Lower leg skin (tissue), 4 donors: Measurements from ENCODE around the gene TMEM184A. TPM values are rescaled to one million over a fixed set of nuclear protein-coding genes. Genes with fewer than 3 reads are reported as not detected.

Experiments used
- DNase-seq, 2 donors: peaks; one replicate each; pipeline ENCODE4 v3.0.0-alpha.2; 2019; ENCODE audit warnings: low spot score in 2 of 2
- H3K4me3 ChIP-seq: fragments of 200-600 bp; sonication (generic); 2 replicates; pipeline ENCODE4 v1.5.1; 2017; ENCODE audit warnings: mild to moderate bottlenecking, low read depth; ENCODE audit not compliant: poor library complexity, severe bottlenecking
- POLR2A ChIP-seq, 2 donors: fragments of 450-650 bp; IDR thresholded peaks; one replicate each; pipeline ENCODE4 v1.6.1; 2016 to 2017; ENCODE audit warnings: antibody characterized with exemption in 2 of 2, mild to moderate bottlenecking in 1 of 2, moderate library complexity in 1 of 2
- WGBS, 2 donors: methylation state at CpG; one replicate each; pipeline ENCODE4 v1.1.5; 2018; 5-methylcytosine and 5-hydroxymethylcytosine counted together
- intact Hi-C: fragments of 100-400 bp; cut with DNase I; formaldehyde crosslinking; loops from one replicate; pipeline ENCODE4 v1.15.0; 2023; ENCODE audit warnings: low total_unique reads
- total RNA-seq, 4 donors: library from RNA; depleted of rRNA; stranded (reverse); fragments of >200 nt; gene quantifications; one replicate each; pipeline ENCODE4 v1.1.0, GENCODE V29; 2016
- TF ChIP-seq, protein P1 (sequence below), 3 donors: fragments of 450-650 bp; IDR thresholded peaks; one replicate each; pipeline ENCODE4 v1.5.1; 2016; ENCODE audit warnings: antibody characterized with exemption in 3 of 3, mild to moderate bottlenecking in 3 of 3, moderate library complexity in 2 of 3

TMEM184A gene
- total RNA-seq, 4 donors from 2014 or later = 70.5 to 177 (median 119) TPM

GRCh38 chr7:1503816-1504775 lies 51.9 kb downstream of the TMEM184A start, which contains the start of gene INTS1:
INTS1 (minus strand) TSS chr7:1504389; CDS start chr7:1503960, 429 bp downstream.
- H3K4me3 ChIP-seq = peak within 1 kb of the TSS; percentile 96
- TF ChIP-seq POLR2A (IDR thresholded peaks at IDR 0.05) = no peak
- TF ChIP-seq, protein P1, sequence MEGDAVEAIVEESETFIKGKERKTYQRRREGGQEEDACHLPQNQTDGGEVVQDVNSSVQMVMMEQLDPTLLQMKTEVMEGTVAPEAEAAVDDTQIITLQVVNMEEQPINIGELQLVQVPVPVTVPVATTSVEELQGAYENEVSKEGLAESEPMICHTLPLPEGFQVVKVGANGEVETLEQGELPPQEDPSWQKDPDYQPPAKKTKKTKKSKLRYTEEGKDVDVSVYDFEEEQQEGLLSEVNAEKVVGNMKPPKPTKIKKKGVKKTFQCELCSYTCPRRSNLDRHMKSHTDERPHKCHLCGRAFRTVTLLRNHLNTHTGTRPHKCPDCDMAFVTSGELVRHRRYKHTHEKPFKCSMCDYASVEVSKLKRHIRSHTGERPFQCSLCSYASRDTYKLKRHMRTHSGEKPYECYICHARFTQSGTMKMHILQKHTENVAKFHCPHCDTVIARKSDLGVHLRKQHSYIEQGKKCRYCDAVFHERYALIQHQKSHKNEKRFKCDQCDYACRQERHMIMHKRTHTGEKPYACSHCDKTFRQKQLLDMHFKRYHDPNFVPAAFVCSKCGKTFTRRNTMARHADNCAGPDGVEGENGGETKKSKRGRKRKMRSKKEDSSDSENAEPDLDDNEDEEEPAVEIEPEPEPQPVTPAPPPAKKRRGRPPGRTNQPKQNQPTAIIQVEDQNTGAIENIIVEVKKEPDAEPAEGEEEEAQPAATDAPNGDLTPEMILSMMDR (IDR thresholded peaks at IDR 0.05) = peak in 1 of 3 donors; percentile 7
- intact Hi-C loops = no loop called here
- WGBS, 2 donors = 0 to 1% methylated on average over 24 to 85 of the region's 118 CpGs
- DNase-seq = peak; percentile 88 to 98

GRCh38 chr7:1503390-1503789 lies 52.6 kb downstream of the TMEM184A start:
- peak overlapping the region; percentile 96 for H3K4me3 ChIP-seq
- intact Hi-C loops = no loop called here
- DNase-seq = no peak

GRCh38 chr7:1502845-1503244 lies 53.2 kb downstream of the TMEM184A start:
- no peak overlapping the region for H3K4me3 ChIP-seq
- TF ChIP-seq, protein P1 (IDR thresholded peaks at IDR 0.05) = no peak
- TF ChIP-seq POLR2A (IDR thresholded peaks at IDR 0.05) = no peak
- DNase-seq = no peak
- intact Hi-C loops = no loop called here
- WGBS, 2 donors = 82 to 83% methylated on average over 20 of the region's 20 CpGs

More at GRCh38 chr7:1503390-1503789, 52.6 kb downstream of the TMEM184A start:
- TF ChIP-seq, protein P1 (IDR thresholded peaks at IDR 0.05) = no peak
- no peak for TF ChIP-seq POLR2A (IDR thresholded peaks at IDR 0.05)
- 21 to 32% methylated on average over 14 to 24 of the region's 24 CpGs for WGBS, 2 donors

- WGBS, 2 donors = 88% methylated on average over 21 of the region's 21 CpGs
- DNase-seq = no peak
- H3K4me3 ChIP-seq = no peak overlapping the region
- intact Hi-C loops = no loop called here
- TF ChIP-seq, protein P1 (IDR thresholded peaks at IDR 0.05) = no peak
- no peak for TF ChIP-seq POLR2A (IDR thresholded peaks at IDR 0.05)
Measured at GRCh38 chr7:1501487-1502270, 54.3 kb downstream of the TMEM184A start.

- no peak overlapping the region for H3K4me3 ChIP-seq
- intact Hi-C loops = no loop called here
- DNase-seq = no peak
- 94 to 95% methylated on average over 33 of the region's 34 CpGs for WGBS, 2 donors
- TF ChIP-seq, protein P1 (IDR thresholded peaks at IDR 0.05) = no peak
- no peak for TF ChIP-seq POLR2A (IDR thresholded peaks at IDR 0.05)
Measured at GRCh38 chr7:1500064-1500807, 55.8 kb downstream of the TMEM184A start.
